Kidney (tissue), 14 donors: ENCODE measurements around the gene TMC6. TPM values are rescaled to one million over a fixed set of nuclear protein-coding genes. Genes with fewer than 3 reads are reported as not detected.

Source experiments
- DNase-seq, 5 donors: peaks; one replicate each; pipeline ENCODE4 v3.0.0-alpha.2; 2013 to 2020
- FAIRE-seq: peaks from 2 replicates; lab custom pipeline; 2012; peaks lifted over from hg19 to GRCh38; lab: Jason Lieb, UNC
- H3K27ac ChIP-seq, 2 donors: one replicate each; pipeline ENCODE4 v1.7.0; 2013; ENCODE audit warnings: low read depth in 2 of 2, low read length in 2 of 2, inconsistent platforms in 1 of 2
- H3K27me3 ChIP-seq: one replicate; pipeline ENCODE4 v1.7.1; 2013; ENCODE audit warnings: low read length, inconsistent platforms; ENCODE audit not compliant: control insufficient read depth, insufficient read depth
- H3K36me3 ChIP-seq, 3 donors: one replicate each; pipeline versions ENCODE4 v1.7.0 to v1.7.1; 2013; ENCODE audit warnings: low read length in 3 of 3, control low read depth in 1 of 3, inconsistent platforms in 1 of 3; ENCODE audit not compliant: insufficient read depth in 3 of 3, control insufficient read depth in 2 of 3
- H3K4me1 ChIP-seq, 3 donors: one replicate each; pipeline versions ENCODE4 v1.7.0 to v1.7.1; 2013; ENCODE audit warnings: low read length in 3 of 3, inconsistent platforms in 1 of 3, low read depth in 1 of 3; ENCODE audit not compliant: control insufficient read depth in 2 of 3, insufficient read depth in 2 of 3
- H3K4me3 ChIP-seq, 3 donors: one replicate each; pipeline versions ENCODE4 v1.7.0 to v1.8.1; 2013; ENCODE audit warnings: low read length in 3 of 3, control low read depth in 1 of 3, inconsistent platforms in 1 of 3
- H3K9ac ChIP-seq, 3 donors: one replicate each; pipeline versions ENCODE4 v1.7.0 to v1.7.1; 2013; ENCODE audit warnings: low read length in 3 of 3, control low read depth in 1 of 3, inconsistent platforms in 1 of 3
- H3K9me3 ChIP-seq, 3 donors: one replicate each; pipeline versions ENCODE4 v1.7.0 to v1.7.1; 2013; ENCODE audit warnings: low read length in 3 of 3, control low read depth in 1 of 3, inconsistent platforms in 1 of 3; ENCODE audit not compliant: control insufficient read depth in 2 of 3, insufficient read depth in 1 of 3
- intact Hi-C: fragments of 100-400 bp; cut with DNase I; formaldehyde crosslinking; loops from one replicate; pipeline ENCODE4 v1.11.1; 2022
- polyA plus RNA-seq: library from polyadenylated mRNA; stranded (reverse); fragments of 350-450 nt; fragmentation: Illumina TruSeq; extraction: RNeasy Lipid Tissue Mini Kit (QIAGEN cat#74804); gene quantifications from one replicate; pipeline ENCODE4 v1.2.3, GENCODE V29; 2014; ENCODE audit warnings: low read depth, low replicate concordance; ENCODE audit not compliant: insufficient read depth
- total RNA-seq: library from RNA; stranded (reverse); fragmentation: NEBNext Ultra II Directional; extraction: Animal tissue kit (Norgen Biotek cat#: 25700); gene quantifications from one replicate; pipeline ENCODE4 v1.2.1, GENCODE V29; 2021
- TF ChIP-seq, protein P1 (sequence below): IDR thresholded peaks from 3 replicates; pipeline ENCODE4 v1.5.1; 2012; ENCODE audit warnings: mild to moderate bottlenecking, moderate library complexity, borderline replicate concordance; ENCODE audit not compliant: insufficient read depth; ENCODE audit errors: extremely low read depth
- donor health status: control.
- donor health status: control.
- donor health status: control.
- donor health status: control.
- donor health status: control.
- donor health status: DM: yes; HTN: yes; CAD: no.
- donor health status: Normal renal cell carcinoma (clear cell type).

Gene TMC6
- total and polyA plus RNA-seq, 2 donors from 2014 or later = 15.0 to 115 TPM

DNA sequence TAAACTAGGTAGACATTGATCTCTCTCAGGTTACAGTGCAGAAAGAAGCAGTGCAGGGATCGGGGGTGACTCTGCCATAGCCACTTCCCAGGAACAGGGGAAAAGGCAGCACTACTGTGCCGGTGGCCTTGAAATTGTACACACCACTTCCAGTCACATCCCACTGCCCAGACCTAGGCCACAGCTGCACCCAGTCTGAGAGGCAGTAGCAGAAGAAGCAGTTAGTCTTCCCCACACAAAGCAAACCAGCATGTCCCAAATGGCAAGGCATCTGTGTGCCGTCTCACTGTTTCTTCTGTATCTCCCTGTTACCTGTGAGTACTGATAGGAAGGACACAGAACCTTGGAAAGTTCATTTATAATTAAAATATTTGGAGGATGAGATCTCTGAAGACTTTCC is 47.0 kb downstream of the TMC6 start:
- DNase-seq (no peak), FAIRE-seq (no peak)
- intact Hi-C loops = no loop called here
- H3K27me3 ChIP-seq = no peaks in the 10 kb centered on the region
- no peak overlapping the region for H3K9ac ChIP-seq
- H3K27ac ChIP-seq = no peak overlapping the region
- H3K4me3 ChIP-seq = no peak overlapping the region
- H3K9me3 ChIP-seq = no peaks in the 10 kb centered on the region
- TF ChIP-seq, protein P1, sequence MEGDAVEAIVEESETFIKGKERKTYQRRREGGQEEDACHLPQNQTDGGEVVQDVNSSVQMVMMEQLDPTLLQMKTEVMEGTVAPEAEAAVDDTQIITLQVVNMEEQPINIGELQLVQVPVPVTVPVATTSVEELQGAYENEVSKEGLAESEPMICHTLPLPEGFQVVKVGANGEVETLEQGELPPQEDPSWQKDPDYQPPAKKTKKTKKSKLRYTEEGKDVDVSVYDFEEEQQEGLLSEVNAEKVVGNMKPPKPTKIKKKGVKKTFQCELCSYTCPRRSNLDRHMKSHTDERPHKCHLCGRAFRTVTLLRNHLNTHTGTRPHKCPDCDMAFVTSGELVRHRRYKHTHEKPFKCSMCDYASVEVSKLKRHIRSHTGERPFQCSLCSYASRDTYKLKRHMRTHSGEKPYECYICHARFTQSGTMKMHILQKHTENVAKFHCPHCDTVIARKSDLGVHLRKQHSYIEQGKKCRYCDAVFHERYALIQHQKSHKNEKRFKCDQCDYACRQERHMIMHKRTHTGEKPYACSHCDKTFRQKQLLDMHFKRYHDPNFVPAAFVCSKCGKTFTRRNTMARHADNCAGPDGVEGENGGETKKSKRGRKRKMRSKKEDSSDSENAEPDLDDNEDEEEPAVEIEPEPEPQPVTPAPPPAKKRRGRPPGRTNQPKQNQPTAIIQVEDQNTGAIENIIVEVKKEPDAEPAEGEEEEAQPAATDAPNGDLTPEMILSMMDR = no peak
- peaks cover 0 to 30% (median 23%) of the 10 kb centered on the region in 3 donors for H3K36me3 ChIP-seq
- no peaks in the 10 kb centered on the region for H3K4me1 ChIP-seq

DNA sequence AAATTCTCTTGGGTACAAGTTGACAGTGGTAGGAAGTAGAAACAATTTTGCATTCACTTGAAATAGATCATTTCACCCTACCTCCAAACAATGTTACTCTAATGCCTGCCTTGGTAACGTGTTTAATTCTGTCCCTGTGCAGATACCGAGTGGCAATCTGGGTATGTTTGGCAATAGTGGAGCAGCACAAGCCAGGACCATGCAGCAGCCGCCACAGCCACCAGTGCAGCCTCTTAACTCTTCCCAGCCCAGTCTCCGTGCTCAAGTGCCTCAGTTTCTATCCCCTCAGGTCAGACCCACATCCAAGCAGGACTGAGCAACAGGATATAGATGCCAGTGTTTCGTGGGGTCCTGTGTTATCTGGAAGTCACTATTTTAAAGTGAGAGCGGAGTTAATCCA is 49.3 kb downstream of the TMC6 start:
- Histone ChIP-seq H3K9ac (no peak overlapping the region), H3K27me3 (no peaks in the 10 kb centered on the region), H3K36me3 (peaks cover 3 to 34% (median 32%) of the 10 kb centered on the region in 3 donors), H3K9me3 (no peaks in the 10 kb centered on the region), H3K27ac (no peak overlapping the region), H3K4me3 (no peak overlapping the region), H3K4me1 (no peaks in the 10 kb centered on the region)
- DNase-seq = no peak
- TF ChIP-seq, protein P1 = no peak
- intact Hi-C loops = no loop called here
- FAIRE-seq = no peak

DNA sequence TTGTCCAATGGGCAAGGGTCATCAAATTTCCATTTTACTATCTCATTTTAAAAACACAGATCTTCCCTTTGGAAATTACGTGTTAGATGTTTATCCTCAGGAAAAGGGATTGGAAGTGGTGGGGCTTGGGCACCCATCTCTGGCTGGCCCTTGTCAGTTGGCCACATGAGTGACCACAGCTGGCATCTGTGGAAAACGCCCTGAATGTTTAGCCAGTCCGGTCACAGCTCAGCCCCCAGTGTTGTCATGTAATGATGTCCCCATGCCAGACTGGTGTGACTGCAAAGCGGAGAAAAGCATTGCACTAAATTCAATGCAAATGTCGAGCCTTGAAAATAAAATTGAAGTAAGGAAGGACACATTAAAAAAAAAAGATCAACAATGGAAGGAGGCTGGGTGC is 53.0 kb downstream of the TMC6 start:
- Histone ChIP-seq H3K9me3 (no peaks in the 10 kb centered on the region), H3K9ac (no peak overlapping the region), H3K27me3 (no peaks in the 10 kb centered on the region), H3K36me3 (peaks cover 17 to 52% (median 43%) of the 10 kb centered on the region in 3 donors), H3K4me1 (no peaks in the 10 kb centered on the region), H3K4me3 (no peak overlapping the region), H3K27ac (no peak overlapping the region)
- TF ChIP-seq, protein P1 = no peak
- FAIRE-seq = no peak
- no peak for DNase-seq
- intact Hi-C loops = no loop called here

- no peak overlapping the region for H3K9ac ChIP-seq
- no peaks in the 10 kb centered on the region for H3K9me3 ChIP-seq
- no peaks in the 10 kb centered on the region for H3K4me1 ChIP-seq
- no peaks in the 10 kb centered on the region for H3K27me3 ChIP-seq
- DNase-seq (no peak), FAIRE-seq (no peak)
- no peak overlapping the region for H3K4me3 ChIP-seq
- peaks cover 17 to 55% (median 43%) of the 10 kb centered on the region in 3 donors for H3K36me3 ChIP-seq
- H3K27ac ChIP-seq = no peak overlapping the region
- TF ChIP-seq, protein P1 = no peak
- intact Hi-C loops = no loop called here
These were observed 53.5 kb downstream of the TMC6 start for GRCh38 chr17:78075011-78075410.
